Mucosa of stomach (tissue), 1 donor: Measurements from ENCODE around the gene DENND1A.

ENCODE experiments used
- H3K27me3 ChIP-seq: one replicate; pipeline ENCODE4 v1.7.0; 2013; ENCODE audit warnings: mild to moderate bottlenecking, low read length; ENCODE audit not compliant: control insufficient read depth, insufficient read depth
- H3K36me3 ChIP-seq: one replicate; pipeline ENCODE4 v1.7.0; 2013; ENCODE audit warnings: low read length; ENCODE audit not compliant: control insufficient read depth, insufficient read depth
- H3K4me1 ChIP-seq: one replicate; pipeline ENCODE4 v1.7.0; 2013; ENCODE audit warnings: mild to moderate bottlenecking, low read length; ENCODE audit not compliant: control insufficient read depth, insufficient read depth
- H3K4me3 ChIP-seq: one replicate; pipeline ENCODE4 v1.7.0; 2013; ENCODE audit warnings: low read length
- H3K9ac ChIP-seq: one replicate; pipeline ENCODE4 v1.7.0; 2013; ENCODE audit warnings: mild to moderate bottlenecking, low read length, moderate library complexity
- H3K9me3 ChIP-seq: one replicate; pipeline ENCODE4 v1.7.0; 2013; ENCODE audit warnings: mild to moderate bottlenecking, low read length, moderate library complexity; ENCODE audit not compliant: control insufficient read depth
- donor health status: Pancreatic carcinoma.

DENND1A gene

GRCh38 chr9:123761905-123762605 lies 167.9 kb downstream of the DENND1A start:
- H3K36me3 ChIP-seq, result no peaks in the 10 kb centered on the region
- H3K9me3 ChIP-seq, result no peaks in the 10 kb centered on the region
- no peak overlapping the region for H3K9ac ChIP-seq
- H3K27me3 ChIP-seq, result no peaks in the 10 kb centered on the region
- H3K4me3 ChIP-seq, result no peak overlapping the region
- H3K4me1 ChIP-seq, result peaks cover 13% of the 10 kb centered on the region

GRCh38 chr9:123757960-123758359 lies 172.0 kb downstream of the DENND1A start:
- no peaks in the 10 kb centered on the region for H3K36me3 ChIP-seq
- H3K4me1 ChIP-seq, result peaks cover 13% of the 10 kb centered on the region
- no peak overlapping the region for H3K9ac ChIP-seq
- H3K27me3 ChIP-seq, result no peaks in the 10 kb centered on the region
- H3K4me3 ChIP-seq, result no peak overlapping the region
- no peaks in the 10 kb centered on the region for H3K9me3 ChIP-seq

- H3K9ac ChIP-seq, result no peak overlapping the region
- no peaks in the 10 kb centered on the region for H3K9me3 ChIP-seq
- H3K36me3 ChIP-seq, result no peaks in the 10 kb centered on the region
- H3K4me1 ChIP-seq, result peaks cover 12% of the 10 kb centered on the region
- H3K4me3 ChIP-seq, result no peak overlapping the region
- H3K27me3 ChIP-seq, result no peaks in the 10 kb centered on the region
Observed at GRCh38 chr9:123757547-123757946, 172.4 kb downstream of the DENND1A start.

- no peaks in the 10 kb centered on the region for H3K27me3 ChIP-seq
- H3K4me3 ChIP-seq, result no peak overlapping the region
- no peak overlapping the region for H3K9ac ChIP-seq
- no peaks in the 10 kb centered on the region for H3K9me3 ChIP-seq
- H3K4me1 ChIP-seq, result peaks cover 2% of the 10 kb centered on the region
- H3K36me3 ChIP-seq, result no peaks in the 10 kb centered on the region
Observed at GRCh38 chr9:123756484-123757106, 173.3 kb downstream of the DENND1A start.

GRCh38 chr9:123753669-123754258 lies 176.2 kb downstream of the DENND1A start:
- Histone ChIP-seq H3K4me1 (no peaks in the 10 kb centered on the region), H3K36me3 (no peaks in the 10 kb centered on the region)

GRCh38 chr9:123753016-123753415 lies 176.9 kb downstream of the DENND1A start:
- Histone ChIP-seq H3K9me3 (no peaks in the 10 kb centered on the region), H3K4me1 (no peaks in the 10 kb centered on the region), H3K4me3 (no peak overlapping the region), H3K27me3 (no peaks in the 10 kb centered on the region), H3K9ac (no peak overlapping the region), H3K36me3 (no peaks in the 10 kb centered on the region)

More at GRCh38 chr9:123753669-123754258, 176.2 kb downstream of the DENND1A start:
- no peaks in the 10 kb centered on the region for H3K9me3 ChIP-seq
- H3K9ac ChIP-seq, result no peak overlapping the region
- H3K27me3 ChIP-seq, result no peaks in the 10 kb centered on the region
- no peak overlapping the region for H3K4me3 ChIP-seq

- no peak overlapping the region for H3K9ac ChIP-seq
- H3K4me3 ChIP-seq, result no peak overlapping the region
- no peaks in the 10 kb centered on the region for H3K27me3 ChIP-seq
- no peaks in the 10 kb centered on the region for H3K9me3 ChIP-seq
- H3K4me1 ChIP-seq, result no peaks in the 10 kb centered on the region
- H3K36me3 ChIP-seq, result no peaks in the 10 kb centered on the region
Observed at GRCh38 chr9:123749580-123750202, 180.2 kb downstream of the DENND1A start.

GRCh38 chr9:123746765-123747164 lies 183.2 kb downstream of the DENND1A start:
- Histone ChIP-seq H3K4me1 (no peaks in the 10 kb centered on the region), H3K9me3 (no peaks in the 10 kb centered on the region), H3K4me3 (no peak overlapping the region), H3K9ac (no peak overlapping the region), H3K27me3 (no peaks in the 10 kb centered on the region), H3K36me3 (no peaks in the 10 kb centered on the region)

GRCh38 chr9:123745933-123746332 lies 184.0 kb downstream of the DENND1A start:
- Histone ChIP-seq H3K4me3 (no peak overlapping the region), H3K4me1 (no peaks in the 10 kb centered on the region), H3K9me3 (no peaks in the 10 kb centered on the region), H3K9ac (no peak overlapping the region), H3K36me3 (no peaks in the 10 kb centered on the region), H3K27me3 (no peaks in the 10 kb centered on the region)

- no peak overlapping the region for H3K9ac ChIP-seq
- H3K4me1 ChIP-seq, result no peaks in the 10 kb centered on the region
- H3K4me3 ChIP-seq, result no peak overlapping the region
- no peaks in the 10 kb centered on the region for H3K36me3 ChIP-seq
- no peaks in the 10 kb centered on the region for H3K27me3 ChIP-seq
- H3K9me3 ChIP-seq, result no peaks in the 10 kb centered on the region
Observed at GRCh38 chr9:123745451-123745850, 184.5 kb downstream of the DENND1A start.

GRCh38 chr9:123743737-123744136 lies 186.2 kb downstream of the DENND1A start:
- H3K4me3 ChIP-seq, result no peak overlapping the region
- H3K4me1 ChIP-seq, result no peaks in the 10 kb centered on the region
- H3K9me3 ChIP-seq, result no peaks in the 10 kb centered on the region
- no peaks in the 10 kb centered on the region for H3K36me3 ChIP-seq
- H3K9ac ChIP-seq, result no peak overlapping the region
- no peaks in the 10 kb centered on the region for H3K27me3 ChIP-seq
